Epidermal melanocyte (primary cell): Measurements from ENCODE around the gene BRINP3.
"Not testable (repeated sequence)": the region's sequence is repeated elsewhere in the genome, so short reads cannot be mapped to it uniquely, and the experiment has no call there.

Experiments
- DNase-seq: peaks from one replicate; pipeline ENCODE4 v3.0.0; 2011; ENCODE audit warnings: low spot score; ENCODE audit not compliant: insufficient read length

Gene BRINP3

DNA sequence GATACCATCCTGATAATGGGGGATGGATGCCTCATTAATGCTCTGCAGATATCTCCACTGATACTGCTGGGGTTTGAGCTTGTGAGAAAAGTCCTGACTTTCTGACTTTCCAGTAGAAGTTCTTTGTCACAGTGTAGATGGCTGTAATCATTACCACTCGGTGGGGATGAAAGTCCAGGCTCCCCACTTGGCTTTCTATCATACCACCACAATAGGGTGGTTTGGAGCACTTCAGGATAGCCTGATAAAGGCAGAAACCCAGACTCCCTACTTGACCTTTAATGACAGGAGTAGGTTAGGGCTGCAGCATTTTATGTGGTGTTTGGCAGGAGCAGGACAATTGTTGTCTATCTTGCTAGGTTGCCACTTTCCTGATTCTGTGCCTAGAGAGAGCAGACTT lies 294.1 kb downstream of the BRINP3 start:
- DNase-seq: no peak

DNA sequence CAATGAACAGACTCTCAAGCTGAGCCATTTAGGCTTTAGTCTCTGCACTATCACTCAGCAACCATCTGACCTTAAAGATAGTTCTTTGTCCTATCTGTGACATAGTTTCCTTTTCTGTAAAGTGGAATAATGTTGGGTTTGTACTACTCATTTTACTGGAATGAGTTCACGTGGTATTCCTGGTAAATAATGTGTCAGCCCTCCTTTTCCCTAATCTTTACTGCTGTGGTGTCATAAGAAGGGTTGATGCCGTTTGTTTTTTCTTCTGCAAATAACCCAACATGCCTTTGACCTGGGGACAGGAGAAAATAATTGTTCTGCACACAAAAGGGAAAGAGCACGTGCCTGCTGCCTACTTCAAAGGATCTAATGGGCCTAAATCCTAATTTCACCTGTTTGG lies 297.8 kb downstream of the BRINP3 start:
- no peak for DNase-seq

DNA sequence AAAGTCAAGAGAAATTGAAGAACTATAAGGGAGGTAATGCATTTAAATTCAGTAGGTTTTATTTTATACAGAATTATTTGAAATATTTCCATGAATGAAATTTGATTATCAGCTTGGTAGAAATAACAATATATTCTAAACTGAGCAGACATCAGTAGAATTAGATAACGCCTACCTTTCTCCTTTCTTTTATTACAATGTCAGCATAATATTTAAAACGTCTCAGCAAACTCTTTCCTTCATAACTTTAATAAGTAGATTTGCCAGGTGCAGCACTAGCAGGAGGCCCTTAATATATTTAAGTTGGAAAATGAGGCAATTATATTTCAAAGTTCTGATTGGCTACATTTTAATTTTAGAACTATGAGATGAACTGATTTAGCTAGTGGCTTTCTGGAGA lies 298.8 kb downstream of the BRINP3 start:
- no peak for DNase-seq

DNA sequence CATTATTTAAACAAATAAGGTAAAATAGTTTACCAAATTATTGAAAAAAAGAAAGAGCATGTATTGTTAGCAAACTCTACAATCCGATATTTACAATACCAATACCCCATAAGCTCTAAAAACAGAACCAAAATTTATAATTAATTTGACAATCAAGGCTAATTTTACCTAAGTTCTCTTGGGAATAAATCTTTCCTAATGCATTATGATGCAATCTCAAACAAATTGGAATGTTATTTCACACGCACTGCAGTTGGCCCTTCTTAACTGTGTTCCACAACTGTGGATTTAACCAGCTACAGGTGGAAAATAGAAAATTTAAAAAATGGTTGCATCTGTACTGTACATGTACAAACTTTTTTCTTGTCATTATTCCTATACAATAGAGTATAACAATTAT lies 300.1 kb downstream of the BRINP3 start:
- DNase-seq: no peak

DNA sequence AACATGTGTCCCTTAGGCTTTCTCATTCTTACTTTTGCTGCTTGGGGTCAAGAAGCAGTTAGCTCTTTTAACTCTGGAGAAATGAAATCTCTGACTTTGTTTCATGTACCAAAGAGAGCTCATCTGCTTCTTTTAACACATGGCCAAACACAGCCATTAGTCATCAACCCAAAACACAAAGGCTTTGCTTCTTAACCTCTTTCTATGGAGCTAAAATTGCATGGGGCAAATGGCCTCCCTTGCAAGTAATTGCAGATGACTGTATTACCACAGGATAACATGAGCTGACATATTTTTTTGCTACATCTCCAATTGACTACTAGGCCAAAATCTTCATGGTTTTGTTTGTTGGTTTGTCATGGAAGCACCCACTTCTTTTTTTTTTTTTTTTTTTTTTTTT lies 300.9 kb downstream of the BRINP3 start:
- no peak for DNase-seq

DNA sequence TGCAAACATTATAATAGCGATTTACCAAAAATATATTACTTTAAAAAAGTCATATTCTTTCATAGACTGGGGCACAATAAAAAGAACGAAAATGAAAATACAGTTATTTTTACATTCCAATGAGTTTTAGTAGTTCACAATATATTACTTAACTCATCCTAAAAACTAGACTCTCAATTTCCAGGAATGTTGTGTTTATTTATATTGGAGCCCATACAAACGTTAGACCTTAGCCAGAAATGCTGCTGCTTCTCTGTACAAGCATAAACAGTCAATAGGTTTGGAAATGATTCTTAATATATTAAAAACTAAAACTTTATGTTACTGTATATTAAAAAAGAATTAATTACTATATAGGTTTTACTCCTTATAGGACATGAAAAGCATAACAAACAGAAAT lies 302.3 kb downstream of the BRINP3 start:
- no peak for DNase-seq

DNA sequence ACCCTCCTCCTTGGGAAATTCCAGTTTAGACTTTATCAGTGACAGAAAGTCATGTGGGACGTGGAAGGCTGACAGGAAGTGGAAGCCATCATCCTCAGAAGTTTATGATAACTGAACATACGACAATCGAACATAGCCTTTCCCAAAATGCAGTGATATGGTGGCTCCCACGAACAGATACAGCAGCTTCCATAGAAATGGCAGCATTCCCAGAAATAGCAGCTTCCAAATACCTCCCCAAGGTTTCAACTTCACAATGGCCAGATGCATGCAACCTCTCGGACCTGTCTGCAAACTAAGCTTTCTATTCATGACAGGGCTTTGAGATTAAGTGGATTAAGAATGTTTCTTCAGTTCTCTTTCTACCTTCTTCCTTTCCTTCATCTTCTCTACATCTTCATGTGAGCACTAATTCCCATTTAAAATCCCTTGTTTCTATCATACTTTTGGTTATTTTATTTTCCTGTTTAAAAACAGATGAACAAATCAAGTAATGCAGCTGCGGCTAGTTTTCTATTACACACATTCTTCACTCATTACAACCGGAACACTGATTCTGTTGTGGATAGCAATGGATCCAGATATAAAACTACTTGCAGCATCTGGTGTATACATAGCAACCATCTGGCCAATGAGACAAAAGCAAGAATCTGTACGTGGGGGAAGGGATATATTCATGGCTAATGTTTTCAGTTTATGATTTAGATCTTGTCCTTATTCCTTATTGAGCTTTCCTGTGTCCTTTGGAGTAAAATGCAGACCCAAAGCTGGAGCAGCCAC lies 304.8 kb downstream of the BRINP3 start:
- DNase-seq: no peak

DNA sequence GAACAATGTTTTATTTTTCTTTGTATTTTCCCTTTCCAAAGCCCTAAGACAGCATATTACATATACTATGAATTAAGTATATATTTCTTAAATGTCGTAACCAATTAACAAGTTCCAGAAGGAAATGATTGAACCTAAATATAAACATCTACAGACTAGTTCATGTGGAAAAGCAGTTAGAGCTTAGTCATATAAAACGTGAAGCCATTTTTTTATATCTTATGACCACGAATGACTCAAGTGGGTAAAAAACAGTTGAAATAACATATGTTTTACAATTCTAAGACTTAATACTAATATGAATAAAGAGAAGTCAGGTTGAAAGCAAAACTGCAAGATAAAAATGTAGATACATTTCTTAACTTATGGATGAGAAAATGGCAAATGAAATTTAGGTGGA lies 307.3 kb downstream of the BRINP3 start:
- DNase-seq: no peak

DNA sequence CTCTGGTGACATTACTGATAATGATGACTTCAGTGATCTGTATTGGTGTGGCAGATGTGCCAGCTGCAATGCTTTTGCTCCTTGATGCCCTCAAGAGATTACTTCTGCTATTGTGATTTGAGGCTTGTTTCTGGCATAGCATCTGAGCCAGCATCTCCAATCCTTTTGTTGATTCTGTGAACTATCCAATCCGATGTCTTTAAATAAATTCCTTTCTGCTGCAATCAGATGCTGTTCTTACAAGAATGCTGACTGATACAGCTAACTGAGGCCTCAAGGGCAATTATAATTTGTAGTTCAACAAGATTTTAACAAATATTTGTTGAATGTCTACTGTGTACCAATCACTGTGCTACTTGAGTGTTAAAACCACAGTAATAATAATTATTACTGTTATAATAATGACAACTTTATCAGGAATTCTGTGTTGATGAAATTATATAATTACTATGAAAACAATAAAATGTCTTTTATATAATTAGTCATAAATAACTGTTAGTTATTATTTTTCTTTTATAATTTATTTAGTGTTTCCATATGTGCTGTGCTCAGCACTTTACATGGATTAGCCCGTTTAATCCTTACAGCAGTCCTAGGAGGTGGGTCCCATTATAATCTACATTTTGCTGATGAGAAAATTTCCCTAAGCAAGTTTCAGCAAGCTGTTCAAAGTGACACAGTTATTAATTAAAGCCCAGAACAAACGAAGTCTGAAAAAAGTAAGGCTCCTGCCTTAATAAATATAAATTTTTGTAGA lies 308.2 kb downstream of the BRINP3 start:
- no peak for DNase-seq

DNA sequence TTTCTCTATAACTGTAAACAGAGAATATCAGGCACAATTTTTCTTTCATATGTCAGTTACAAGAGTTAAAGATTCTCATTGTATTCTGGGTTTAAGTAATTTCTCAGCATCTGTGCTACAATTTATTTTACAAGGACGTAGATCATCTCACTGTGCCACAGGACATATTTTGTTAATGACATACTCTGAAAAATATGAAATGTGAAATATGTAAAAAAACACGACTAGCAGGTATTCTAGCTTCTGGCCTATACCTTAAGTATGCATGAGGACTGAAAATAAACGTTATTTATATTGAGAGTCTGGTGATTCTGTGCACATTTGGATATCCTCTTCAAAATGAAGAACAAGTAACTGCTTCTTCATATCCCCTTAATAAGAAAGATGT lies 308.8 kb downstream of the BRINP3 start:
- DNase-seq: no peak

DNA sequence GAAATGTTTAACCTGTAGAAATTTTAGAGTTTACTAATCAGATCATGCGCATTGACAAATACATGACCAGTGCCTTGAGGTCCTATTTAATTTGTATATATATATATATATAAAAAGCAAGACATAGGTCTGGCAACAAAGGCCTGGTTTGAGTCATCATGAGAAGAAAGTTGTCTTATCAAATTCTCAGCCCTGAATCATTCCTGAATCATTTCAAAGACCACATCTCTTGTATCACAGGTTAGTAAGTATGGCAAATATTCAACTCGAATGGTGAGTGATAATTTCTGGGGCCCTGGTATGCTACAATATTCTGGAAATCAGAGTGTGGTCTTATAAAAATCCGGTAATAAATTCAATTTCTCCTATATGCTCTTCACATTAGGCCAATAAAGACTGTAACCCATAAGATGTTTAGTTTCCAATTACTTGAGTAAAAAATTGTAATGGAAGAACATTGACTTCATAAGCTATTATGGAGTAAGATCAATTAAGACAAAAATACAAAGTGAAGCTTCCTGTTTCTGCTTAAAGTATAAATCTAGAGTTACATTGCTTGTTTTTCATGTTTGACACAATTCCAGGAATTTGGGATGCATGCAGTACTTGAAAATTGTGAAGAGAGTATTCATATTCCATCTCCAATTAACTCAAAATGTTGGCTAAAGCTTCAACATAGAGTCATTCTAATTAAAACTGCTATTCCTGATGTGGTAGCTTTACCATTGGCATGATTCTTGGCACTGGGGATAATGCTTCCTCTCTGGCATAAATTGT lies 309.4 kb downstream of the BRINP3 start:
- no peak for DNase-seq

DNA sequence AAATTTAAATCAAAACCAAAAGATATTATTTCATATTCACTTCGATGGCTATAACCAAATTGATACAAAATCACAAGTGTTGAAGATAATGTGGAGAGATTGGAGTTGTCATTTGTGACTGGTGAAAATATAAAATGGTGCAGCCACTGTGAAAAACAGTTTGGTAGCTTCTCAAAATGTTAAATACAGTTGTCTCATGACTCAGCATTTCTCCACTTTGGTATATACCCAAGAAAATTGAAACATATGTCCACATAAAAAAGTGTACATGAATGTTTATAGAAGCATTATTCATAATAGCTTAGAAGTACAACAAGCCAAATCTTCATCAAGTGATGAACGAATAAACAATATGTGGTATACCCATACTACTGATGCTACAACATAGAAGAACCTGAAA lies 318.5 kb downstream of the BRINP3 start:
- no peak for DNase-seq

DNA sequence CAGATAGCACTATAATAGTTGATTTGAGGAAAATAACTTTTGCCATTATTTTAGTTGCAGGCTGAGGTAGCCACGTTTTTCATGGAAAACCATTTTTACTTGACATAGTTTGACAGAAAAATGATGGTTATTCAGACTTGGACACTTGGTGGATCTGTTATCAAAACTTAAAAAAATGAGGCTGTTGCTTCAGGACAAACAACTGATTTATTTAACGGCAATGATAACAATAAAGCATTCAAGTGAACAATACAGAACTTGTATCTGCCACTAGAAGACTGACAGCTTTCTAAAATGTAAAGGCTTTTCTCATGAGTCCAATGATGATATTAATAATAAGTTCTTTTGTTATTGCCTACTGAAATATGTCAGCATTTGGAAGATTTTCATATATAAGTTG lies 322.9 kb downstream of the BRINP3 start:
- no peak for DNase-seq

DNA sequence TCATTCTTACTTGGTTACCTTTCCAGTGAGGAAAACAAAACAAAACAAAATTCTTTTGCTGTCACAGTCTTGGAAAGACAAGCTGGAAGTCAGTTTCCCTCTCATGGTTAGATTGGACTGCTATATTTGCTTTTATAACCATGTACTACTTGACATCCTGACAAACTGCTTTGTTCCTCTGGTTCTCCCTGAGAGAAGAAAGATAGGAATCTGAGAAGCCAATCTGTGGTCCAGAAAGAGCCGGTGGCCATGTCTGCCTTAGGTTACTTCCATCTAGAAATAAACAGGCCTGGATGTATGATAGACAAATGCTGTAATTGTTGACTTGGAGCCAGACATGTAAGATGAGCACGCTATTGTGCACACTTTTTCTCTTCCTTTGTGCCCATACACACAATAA lies 330.0 kb downstream of the BRINP3 start:
- DNase-seq: no peak

DNA sequence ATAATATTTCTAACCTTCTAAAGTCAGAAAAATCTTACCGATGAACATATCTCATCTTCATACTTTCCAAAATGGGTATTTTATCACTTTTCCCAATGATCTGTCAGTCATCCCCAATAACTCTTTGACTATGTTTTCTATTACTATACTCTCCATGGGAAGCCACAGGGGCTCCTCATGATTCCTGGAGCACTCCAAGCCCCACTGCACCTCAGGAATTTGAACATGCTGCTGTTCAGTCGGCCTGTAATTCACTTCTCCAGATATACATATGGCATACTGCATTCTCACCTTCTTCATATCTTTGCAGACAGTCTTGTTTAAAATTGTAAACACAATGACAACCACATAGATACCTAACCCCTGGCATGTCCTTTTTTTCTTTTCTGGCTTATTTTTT lies 333.0 kb downstream of the BRINP3 start:
- no peak for DNase-seq

DNA sequence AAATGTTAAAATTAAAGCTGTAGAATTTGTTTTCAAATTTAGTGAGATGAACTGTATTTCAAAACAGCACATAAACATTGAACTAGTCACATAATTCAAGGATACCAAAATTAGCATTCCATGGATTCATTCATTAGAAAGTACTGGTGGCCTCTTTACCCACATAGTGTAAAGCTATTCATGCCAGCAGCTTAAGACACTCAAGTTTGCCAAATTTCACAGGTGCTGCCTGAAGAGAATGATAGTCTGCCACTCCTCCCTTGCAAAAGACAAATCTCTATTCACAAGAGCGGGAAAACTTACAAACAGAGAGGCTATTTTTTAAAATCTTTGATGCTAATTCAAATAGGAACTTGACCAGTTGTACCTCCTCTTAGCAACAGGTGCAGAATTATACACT lies 337.0 kb downstream of the BRINP3 start:
- DNase-seq: no peak

DNA sequence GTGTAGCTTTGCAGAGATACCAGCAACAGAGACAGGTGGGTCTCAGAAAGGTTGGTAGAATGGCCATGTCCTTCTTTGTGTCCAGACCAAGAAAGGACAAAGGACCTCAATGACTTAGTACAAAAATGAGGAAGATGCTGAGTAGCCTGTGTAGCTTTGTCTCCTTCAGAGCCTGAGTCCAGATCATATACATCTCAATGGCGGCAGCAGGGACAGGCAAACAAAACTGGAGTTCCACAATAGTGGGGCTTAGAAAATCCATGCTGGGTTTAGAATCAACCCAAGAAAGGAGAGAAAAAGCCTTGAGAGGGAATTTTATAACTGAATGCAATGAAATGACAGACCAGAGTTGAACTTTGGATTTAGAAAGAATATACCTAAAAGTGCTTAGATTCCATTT lies 339.0 kb downstream of the BRINP3 start:
- DNase-seq: no peak

DNA sequence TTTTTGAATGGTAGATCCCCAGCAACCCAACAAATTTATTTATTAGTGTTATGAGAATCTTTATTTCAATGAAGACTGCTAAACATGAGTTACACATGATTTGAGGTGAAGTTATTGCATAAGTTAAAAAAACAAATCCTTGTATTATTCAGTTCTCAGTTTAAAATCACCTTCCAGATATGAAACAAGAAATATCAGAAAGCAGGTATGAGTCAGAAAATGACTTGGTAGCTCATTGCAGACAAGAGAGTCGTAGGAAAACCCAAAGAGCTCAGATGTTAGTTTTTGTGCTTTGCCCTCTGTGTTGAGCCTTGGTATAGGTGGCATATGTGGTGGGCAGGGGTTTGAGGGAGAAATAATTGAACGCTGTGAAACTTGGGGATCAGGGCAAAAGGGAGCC lies 339.4 kb downstream of the BRINP3 start:
- DNase-seq: no peak

DNA sequence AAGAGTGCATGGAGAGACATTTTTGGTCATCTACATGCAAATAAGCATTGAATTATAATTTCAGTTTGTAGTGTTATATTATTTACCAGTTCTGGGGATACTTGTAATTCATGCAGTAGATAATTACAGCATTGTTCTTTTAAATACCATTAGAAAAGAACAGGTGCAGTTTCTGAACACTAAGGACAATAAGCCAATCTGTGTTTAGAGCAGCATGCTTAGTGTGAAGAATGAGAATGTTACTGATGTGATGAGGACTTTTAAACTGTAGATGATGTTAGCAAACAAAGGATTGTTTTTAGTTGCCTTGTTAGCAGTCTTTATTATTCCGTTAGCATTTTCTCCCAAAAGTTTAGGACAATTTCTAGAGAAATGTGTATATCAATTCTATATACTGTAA lies 348.3 kb downstream of the BRINP3 start:
- no peak for DNase-seq

DNA sequence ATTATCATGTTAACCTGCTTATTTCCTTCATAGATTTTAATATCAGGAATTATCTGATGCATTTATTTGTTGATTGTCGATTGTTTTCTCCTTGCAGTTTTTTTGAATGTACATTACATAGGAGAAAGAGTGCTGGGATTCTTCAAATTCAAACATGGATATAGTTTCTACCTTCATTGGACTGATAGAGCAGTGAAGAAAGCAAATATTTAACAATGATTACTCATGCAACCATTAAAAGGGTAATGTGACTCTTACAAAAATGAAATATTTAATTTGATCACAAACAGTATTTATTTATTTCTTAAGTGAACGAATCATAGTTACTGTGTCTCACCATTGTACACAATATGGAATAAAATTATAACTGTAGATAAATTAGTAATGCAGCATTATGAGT lies 350.9 kb downstream of the BRINP3 start:
- no peak for DNase-seq

DNA sequence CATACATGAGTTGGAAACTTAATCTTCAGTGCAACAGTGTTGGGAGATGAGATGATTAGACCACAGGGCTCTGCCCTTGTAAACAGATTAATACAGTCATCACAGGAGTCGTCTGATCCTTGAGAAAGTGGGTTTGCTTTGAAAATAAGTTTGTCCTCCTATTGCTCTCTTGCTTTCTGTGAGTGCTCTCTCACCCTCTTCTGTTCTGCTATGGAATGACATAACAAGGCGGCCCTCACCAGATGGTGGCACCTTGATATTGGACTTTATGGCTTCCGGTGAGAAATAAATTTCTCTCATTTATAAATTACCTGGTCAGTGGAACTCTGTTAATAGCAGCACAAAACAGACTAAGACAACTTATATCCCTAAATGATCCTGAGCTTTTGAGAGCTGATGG lies 353.6 kb downstream of the BRINP3 start:
- no peak for DNase-seq

DNA sequence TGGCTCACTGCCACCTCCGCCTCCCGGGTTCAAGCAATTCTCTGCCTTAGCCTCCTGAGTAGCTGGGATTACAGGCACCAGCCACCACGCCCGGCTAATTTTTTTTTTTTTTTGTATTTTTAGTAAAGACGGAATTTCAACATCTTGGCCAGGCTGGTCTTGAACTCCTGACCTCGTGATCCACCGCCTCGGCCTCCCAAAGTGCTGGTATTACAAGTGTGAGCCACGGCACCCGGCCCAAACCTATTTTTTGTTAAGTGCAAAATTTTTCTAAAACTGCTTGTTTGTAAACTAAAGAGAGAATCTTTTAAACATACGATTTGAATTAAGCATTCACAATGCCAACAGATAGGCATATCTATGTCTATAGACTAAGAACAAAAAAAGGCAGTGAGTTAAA lies 357.1 kb downstream of the BRINP3 start:
- DNase-seq: not testable (repeated sequence)
